Umbilical cord (tissue), 2 donors: ENCODE data around the gene KCNS3. TPM values are rescaled to one million over a fixed set of nuclear protein-coding genes. Genes with fewer than 3 reads are reported as not detected.
"Not testable (repeated sequence)": the region's sequence is repeated elsewhere in the genome, so short reads cannot be mapped to it uniquely, and the experiment has no call there.

Experiments used
- DNase-seq: peaks from one replicate; pipeline ENCODE4 v3.0.0-alpha.2; 2015; ENCODE audit warnings: low spot score
- total RNA-seq: library from RNA; depleted of rRNA; stranded (reverse); fragments of >200 nt; gene quantifications from one replicate; pipeline ENCODE4 v1.2.3, GENCODE V29; 2014; ENCODE audit warnings: low replicate concordance; ENCODE audit not compliant: insufficient read depth

The KCNS3 gene
- total RNA-seq, 1 donor from 2014 or later, result 2.9 TPM

DNA sequence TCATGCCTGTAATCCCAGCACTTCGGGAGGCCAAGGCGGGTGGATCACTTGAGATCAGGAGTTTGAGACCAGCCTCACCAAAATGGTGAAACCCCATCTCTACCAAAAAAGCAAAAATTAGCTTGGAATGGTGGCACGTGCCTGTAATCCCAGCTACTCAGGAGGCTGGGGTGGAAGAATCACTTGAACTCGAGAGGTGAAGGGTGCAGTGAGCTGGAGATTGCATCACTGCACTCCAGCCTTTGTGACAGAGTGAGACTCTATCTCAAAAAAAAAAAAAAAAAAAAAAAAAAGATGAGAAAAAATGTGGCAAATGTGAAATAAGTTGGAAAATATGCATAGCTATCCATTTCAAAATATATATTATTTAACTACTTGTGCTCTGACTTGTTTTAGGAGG lies 65.0 kb downstream of the KCNS3 start:
- DNase-seq, result no peak

DNA sequence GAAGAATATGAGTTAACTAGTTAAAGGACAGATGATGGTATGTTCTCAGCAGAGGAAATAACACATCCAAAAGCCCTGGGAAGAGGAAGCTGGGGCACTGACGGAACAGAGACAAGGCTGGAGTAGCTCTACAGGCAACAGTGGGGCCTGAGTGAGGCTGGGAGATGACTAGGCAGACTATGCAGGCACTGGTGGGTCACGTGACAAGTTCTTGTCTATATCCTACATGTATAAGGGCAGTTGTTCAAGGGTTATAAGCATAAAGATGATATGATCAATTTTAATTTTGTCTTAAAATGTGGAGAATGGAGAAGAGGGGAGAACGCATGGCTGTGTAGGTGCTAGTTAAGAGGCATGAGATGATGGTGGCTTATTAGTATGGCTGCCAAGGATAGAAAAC lies 68.6 kb downstream of the KCNS3 start:
- no peak for DNase-seq

DNA sequence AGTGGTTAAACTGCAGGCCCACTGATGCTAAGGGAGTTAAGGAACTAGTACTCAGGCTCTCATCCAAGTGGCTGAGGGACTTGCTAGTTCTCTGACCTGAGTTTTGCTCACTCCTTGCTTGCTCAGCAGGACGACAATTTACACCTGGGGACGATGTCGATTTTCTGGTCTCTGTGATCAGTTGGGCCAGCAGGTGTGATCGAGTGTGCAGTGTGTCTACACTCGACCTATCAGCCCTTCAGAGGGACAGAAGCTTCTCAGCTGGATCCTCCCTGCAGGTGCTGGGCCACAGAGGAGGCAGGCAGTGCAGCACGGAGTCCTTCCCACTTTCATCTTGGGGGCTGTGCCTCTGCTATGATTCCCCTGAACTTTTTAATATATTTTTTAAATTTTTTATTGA lies 71.5 kb downstream of the KCNS3 start:
- DNase-seq, result no peak

DNA sequence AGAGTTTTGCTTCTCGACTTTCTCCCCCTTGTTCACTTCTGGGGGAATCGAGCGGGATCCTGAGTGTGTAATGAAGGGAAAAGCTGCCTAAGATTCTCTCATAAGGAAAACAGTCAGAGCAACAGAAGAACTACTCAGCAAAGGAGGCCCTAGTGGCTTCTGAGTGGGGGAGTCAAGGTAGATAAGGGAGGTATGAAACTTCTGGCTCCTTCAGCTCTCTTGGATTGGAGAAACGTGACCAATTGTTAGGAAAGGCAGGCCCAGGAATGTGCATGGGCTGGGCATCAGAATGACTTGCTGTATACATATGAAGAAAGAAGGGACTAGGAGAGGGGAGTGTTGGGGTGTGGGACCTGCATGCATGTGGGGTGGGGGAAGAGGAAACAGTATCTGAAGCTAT lies 73.1 kb downstream of the KCNS3 start:
- no peak for DNase-seq

DNA sequence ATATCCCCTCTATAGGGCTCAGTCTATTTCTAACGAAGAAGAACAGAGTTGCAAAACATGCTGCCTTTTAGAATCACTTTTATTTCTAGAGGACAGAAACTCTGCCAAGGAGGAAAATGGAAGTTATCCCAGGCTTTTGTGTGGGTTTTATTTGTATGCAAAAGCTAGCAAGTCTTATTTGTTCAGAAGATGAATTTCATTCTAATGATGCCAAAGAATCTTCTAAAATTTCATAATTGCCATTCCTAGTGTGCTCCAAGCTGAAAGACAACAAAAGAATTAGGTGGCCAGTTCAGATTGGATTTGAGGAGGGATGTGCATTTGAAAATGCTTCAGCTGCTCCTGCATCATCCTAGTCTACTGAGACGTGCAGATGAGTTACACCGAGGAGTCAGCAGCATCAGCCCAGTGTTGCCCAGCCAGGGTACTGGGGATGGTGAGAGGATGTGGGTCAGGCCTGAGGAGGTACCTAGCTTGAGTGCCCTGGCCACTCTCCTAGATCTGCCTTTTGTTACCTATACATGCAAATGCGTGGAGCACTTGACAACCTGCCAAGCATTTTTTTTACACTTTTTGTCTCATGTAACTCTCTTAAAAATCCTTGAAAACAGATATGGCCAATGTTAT lies 80.1 kb downstream of the KCNS3 start:
- DNase-seq, result no peak

DNA sequence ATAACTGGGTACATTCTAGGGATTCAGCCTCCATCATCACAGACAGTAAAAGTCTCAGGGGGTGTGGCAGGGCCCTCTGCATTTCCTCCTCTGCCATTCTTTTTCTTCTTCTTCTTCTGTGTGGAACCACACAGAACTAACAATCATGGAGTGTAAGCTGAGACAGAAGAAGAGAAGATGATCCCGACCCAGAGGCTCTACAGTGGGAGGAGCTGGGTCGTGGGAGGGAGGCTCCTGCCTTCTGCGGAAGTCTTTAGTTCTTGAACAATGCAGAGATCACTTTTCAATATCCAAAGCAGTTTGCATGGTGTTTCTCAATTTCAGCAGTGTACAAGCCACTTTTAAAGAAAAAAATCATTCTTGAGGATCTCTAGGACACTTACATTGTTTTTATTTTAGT lies 80.9 kb downstream of the KCNS3 start:
- DNase-seq, result no peak

DNA sequence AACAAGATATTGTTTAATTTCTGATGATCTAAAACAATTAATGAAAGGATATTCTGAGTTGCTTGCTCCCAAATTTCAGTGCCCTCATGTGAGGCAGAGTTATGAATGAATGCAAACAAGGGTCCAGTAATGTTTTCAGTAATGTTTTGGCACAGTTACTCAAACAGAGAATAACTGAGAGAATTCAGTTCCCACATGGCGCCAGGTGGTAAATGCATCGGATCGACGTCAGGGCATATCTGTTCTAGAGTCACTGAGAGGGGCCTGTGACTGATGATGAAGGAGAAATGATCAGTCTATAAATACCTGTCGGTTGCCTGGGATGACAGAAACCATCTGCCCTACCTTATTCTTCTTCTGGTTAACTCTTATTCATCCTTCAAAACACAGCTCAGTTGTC lies 81.4 kb downstream of the KCNS3 start:
- no peak for DNase-seq

DNA sequence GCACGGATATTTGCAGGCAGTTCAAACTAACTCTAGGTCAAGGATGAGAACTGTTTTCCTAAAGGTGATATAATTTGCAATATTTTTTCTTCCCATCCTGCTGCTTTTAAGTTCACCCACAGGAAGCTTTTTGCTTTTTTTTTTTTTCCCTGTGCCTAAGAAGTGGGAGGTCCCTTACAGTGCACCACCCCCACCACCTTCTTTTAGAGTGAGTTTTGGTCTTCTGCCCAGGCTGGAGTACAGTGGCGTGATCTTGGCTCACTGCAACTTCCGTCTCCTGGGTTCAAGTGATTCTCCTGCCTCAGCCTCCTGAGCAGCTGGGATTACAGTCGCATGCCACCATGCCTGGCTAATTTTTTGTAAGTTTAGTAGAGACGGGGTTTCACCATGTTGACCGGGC lies 82.5 kb downstream of the KCNS3 start:
- no peak for DNase-seq

DNA sequence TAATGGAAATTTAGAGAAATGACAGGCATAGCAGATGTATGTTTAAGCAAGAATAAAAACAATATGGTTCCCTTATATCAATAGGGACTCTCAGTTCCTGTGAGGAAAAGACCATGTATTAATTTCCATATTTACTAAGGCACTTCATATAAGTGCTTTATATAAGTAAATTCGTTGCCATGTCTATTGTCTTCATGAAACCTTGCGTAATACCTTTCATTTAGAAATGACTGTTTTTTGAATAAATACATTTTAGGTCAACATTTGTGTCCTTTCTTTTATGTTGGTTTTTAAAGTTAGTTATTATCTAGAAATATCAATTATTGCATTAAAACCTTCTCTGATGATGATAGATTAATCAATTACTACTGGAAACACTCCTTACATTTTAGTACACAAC lies 83.3 kb downstream of the KCNS3 start:
- no peak for DNase-seq

DNA sequence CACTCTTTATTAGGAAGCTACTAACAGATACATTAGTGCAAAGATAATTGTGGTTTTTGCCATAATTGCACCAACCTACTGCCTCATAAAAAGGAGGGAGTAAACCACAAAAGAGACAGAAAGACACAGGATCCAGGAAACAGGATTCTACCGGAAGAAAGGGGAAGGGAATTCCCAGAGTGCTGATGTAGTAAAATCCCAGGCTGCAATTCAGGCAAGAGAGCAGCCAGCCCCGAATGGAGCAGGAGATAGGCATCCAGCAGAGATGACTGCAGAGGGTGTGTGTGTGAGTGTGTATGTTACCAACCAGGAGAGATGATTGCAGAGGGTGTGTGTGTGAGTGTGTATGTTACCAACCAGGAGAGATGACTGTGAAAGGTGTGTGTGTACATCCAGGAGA lies 84.4 kb downstream of the KCNS3 start:
- peak; percentile 7 for DNase-seq

DNA sequence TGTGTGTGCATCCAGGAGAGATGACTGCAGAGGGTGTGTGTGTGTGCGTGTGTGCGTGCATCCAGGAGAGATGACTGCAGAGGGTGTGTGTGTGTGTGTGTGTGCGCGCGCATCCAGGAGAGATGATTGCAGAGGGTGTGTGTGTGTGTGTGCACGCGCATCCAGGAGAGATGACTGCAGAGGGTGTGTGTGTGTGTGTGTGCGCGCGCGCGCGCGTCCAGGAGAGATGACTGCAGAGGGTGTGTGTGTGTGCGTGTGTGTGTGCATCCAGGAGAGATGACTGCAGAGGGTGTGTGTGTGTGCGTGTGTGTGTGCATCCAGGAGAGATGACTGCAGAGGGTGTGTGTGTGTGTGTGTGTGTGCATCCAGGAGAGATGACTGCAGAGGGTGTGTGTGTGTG lies 85.1 kb downstream of the KCNS3 start:
- DNase-seq, result not testable (repeated sequence)

DNA sequence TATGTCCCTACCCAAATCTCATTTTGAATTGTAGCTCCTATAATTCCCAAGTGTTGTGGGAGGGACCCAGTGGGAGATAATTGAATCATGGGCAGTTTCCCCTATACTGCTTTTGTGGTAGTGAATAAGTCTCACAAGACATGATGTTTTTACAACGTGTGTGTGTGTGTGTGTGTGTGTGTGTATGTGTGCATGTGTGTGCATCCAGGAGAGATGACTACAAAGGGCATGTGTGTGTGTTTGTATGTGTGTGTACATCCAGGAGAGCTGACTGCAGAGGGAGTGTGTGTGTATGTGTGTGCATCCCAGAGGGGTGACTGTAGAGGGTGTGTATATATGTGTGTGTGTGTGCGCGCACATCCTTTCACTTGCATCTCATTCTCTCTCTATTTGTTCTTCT lies 86.7 kb downstream of the KCNS3 start:
- DNase-seq, result no peak

DNA sequence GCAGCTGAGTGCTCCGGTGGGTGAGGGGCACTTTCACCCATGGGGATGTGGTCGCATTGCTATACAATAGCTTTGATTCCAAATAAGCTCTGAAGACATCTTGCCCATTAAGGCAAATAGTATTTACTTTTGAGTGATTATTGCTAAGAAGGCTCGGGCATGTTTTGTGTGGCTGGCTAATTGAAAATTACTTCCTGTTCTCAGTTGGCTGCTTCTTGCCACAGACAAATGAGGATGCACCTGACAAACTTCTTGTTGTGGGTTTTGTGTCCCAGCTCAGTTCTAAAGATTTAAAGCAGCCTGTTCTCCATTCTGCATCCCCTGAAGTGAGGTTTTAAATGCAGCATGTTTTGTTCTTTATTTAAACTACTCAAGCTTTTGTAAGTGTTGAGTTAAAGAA lies 88.3 kb downstream of the KCNS3 start:
- DNase-seq, result no peak

DNA sequence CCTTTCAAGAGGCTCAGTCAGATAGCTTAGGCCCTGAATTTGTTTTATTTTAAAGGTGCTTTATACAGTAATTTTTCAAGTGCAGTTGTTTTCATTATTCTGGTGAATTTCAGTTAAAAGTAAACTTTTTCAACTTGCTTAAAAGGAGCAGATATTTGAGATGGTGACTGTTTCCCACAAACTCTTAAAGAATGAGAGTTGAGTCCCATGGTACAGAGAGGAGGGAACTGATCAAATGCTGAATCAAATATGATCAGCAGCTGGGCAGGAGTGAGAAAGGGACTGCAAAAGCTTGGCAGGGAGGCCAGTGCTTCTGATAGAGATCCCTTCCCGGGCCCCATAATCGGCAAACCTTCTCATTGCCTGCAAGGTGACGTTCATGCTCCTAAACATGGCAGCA lies 91.2 kb downstream of the KCNS3 start:
- no peak for DNase-seq

DNA sequence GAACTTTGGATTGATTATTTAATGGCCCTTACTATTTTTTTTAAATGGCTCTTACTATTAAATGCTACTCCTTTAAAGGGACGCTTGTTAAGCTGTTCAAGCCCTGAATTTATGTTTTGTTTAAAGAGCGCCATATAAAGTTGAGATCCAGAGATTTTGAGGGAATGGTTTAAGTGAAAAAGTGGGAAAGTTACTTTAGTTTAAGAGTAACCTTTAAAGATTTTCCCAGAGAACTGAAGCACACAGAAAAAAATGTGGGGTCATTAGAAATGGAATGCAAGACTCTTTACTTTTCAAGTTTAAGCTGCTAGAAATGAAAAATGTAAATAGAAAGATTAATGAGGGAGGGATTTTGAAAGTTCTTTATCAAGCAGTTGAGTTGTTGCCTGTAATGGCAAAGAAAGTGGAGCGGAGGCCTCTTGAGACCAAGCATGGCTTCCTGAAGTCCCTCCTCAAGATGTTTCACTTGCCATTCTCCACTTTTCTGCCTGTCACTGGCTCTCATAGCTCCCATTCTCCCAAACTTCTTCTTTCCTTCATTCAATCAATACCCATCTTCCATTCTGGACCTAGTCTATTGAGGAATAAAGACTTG lies 93.2 kb downstream of the KCNS3 start:
- no peak for DNase-seq

DNA sequence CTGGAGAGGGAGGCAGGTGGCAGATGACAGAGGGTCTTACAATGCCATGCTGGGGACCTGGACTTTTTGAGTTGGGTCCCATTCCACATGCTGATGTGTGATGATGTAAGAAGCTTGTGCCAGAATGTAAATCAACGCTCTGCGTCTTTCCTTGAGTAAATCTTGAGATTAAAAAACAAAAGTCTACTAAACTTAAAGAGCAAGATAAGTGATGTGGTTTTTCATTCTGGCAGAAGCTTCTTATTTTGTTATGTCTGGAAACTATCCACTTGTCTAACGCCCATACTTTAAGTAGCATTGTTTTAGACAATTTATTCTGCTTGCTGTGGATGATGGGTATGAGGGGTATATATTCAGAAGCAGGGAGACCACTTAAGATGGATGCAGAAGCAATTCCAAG lies 94.5 kb downstream of the KCNS3 start:
- DNase-seq, result no peak

DNA sequence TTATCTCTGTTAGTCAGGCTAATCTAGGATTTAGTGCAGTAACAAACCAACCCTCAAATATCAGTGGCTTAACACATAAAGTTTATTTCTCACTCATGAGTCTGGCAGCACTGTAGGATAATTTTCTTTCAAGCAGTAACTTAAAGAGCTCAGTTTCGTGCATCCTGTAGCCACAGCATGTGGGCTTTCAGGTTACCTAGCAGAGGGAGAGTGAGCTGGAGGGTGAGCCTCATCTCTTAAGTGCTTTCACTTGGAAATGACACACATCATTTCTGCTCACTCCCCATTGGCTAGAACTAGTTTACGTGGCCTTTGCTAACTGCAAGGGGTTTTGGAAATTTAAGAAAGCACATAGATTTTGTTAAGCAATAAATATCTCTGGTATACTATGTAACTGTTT lies 96.9 kb downstream of the KCNS3 start:
- DNase-seq, result no peak

DNA sequence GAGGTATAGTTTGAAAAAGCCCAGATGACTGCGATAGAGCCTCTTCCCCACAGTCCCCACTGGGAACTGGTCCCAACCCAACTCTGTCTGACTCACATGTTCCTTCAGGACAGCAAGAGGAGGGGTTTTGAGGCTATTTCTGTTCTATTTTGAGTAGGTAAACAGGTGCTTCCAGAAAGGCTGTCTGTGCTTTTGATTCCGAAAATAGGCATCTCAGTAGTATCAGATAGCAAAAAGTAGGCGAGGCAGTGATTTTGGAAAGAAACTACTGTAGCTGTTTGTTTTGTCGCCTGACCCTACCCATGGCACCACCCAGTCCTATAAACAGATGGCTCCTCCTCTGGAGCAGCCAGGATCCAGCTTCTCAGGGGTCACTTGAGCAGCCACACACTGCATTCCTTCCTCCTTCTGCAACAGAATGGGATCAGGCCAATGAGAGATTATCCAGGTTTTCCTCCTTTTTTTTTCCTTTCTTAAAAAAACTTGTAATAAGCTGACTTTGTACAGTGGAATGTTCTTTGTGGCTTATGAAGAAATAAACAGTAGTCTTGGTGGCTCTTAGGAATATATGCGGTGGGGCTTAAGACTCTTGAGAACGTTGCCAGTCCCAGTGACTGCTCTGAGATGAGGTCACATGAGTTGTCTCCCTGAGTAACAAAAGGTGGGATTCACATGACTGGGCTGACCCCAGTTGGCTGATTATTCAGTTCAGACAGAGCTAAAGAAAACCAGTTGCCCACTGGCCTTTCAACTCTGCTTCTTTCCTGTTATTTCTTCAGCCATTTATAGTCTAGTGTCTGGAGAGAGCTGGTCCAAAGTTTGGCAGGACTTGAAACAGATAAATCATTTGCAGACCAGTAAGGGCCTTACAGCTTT lies 98.6 kb downstream of the KCNS3 start:
- peak; percentile 30 for DNase-seq

DNA sequence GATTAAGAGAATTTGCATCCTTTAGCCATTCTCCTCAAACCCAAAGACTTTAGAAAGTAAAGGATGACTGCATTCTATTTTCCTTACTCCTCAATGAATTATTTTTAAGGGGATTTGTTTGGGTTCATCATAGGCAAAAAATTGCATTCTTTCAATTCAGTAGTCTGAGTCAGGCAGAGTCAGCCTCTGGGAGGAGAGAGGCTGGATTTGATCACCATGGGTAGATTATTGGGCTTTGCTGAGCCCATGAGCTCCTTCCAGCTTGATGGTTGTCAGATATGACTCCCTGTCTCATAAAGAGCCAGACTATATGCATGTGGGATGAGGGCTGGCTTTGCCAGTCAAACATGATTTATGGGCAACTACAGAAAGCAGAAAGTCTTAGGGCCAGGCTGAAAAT lies 101.2 kb downstream of the KCNS3 start:
- peak; percentile 10 for DNase-seq

DNA sequence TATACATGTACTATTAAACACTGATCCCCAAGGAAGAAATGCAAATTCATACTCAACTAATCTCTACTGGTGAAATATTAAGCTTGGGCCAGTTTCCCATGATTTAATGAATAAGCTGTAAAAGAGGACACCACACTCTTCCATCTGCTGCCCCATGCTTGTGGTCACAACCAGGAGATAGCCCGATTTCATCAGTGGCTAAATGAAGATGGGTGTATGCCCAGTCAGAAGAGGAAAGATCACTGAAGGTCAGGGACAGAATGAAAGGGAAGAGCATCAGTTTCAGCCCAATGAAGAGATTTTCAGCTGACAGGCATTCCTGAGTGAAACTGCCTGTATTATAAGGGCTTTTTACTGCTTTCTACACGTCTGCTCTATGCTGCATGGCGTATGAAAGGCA lies 103.5 kb downstream of the KCNS3 start:
- no peak for DNase-seq
